CD4-positive, alpha-beta T cell treated with Interleukin-17A for 1 hour (primary cell): ENCODE data around the gene SLC10A1.

Experiments
- DNase-seq: peaks from one replicate; pipeline ENCODE4 v3.0.0-alpha.2; 2020

SLC10A1 gene

GRCh38 chr14:69807192-69807591, 10.2 kb upstream of the SLC10A1 start:
- DNase-seq: no peak

GRCh38 chr14:69804902-69805301, 7.9 kb upstream of the SLC10A1 start:
- no peak for DNase-seq

- no peak for DNase-seq
These were observed 6.7 kb upstream of the SLC10A1 start for GRCh38 chr14:69803753-69804152.

- no peak for DNase-seq
These were observed 1.3 kb upstream of the SLC10A1 start for GRCh38 chr14:69798339-69798735.

- DNase-seq: no peak
These were observed 715 bp upstream of the SLC10A1 start for GRCh38 chr14:69797573-69798338.

- no peak for DNase-seq
These were observed 1.4 kb downstream of the SLC10A1 start for GRCh38 chr14:69795691-69796090.

- no peak for DNase-seq
These were observed 2.2 kb downstream of the SLC10A1 start for GRCh38 chr14:69794791-69795190.

- no peak for DNase-seq
These were observed 4.1 kb downstream of the SLC10A1 start for GRCh38 chr14:69792887-69793421.

GRCh38 chr14:69789118-69789640, 7.9 kb downstream of the SLC10A1 start:
- no peak for DNase-seq

GRCh38 chr14:69786603-69787002, 10.4 kb downstream of the SLC10A1 start:
- DNase-seq: no peak

- no peak for DNase-seq
These were observed 12.1 kb downstream of the SLC10A1 start for GRCh38 chr14:69784942-69785341.

GRCh38 chr14:69780952-69781351, 16.1 kb downstream of the SLC10A1 start:
- no peak for DNase-seq

- DNase-seq: no peak
These were observed 16.9 kb downstream of the SLC10A1 start for GRCh38 chr14:69780092-69780491.

- DNase-seq: no peak
These were observed 18.0 kb downstream of the SLC10A1 start for GRCh38 chr14:69779088-69779487.

GRCh38 chr14:69776875-69777453, 20.1 kb downstream of the SLC10A1 start:
- peak; percentile 28 for DNase-seq

GRCh38 chr14:69775012-69775411, 22.0 kb downstream of the SLC10A1 start:
- peak; percentile 27 for DNase-seq

GRCh38 chr14:69773571-69774276, 23.3 kb downstream of the SLC10A1 start:
- DNase-seq: peak; percentile 32

- DNase-seq: peak; percentile 30
These were observed 24.7 kb downstream of the SLC10A1 start for GRCh38 chr14:69772082-69773017.

- DNase-seq: no peak
These were observed 25.9 kb downstream of the SLC10A1 start for GRCh38 chr14:69771136-69771535.

- DNase-seq: no peak
These were observed 26.5 kb downstream of the SLC10A1 start for GRCh38 chr14:69770559-69770958.

GRCh38 chr14:69769623-69770022, 27.4 kb downstream of the SLC10A1 start:
- no peak for DNase-seq

GRCh38 chr14:69768873-69769272, 28.2 kb downstream of the SLC10A1 start:
- no peak for DNase-seq
